Prostate gland (tissue), 2 donors: ENCODE data around the gene ZNF169.
"Not testable (repeated sequence)": the region's sequence is repeated elsewhere in the genome, so short reads cannot be mapped to it uniquely, and the experiment has no call there.

ENCODE experiments used
- CTCF ChIP-seq, 4 experiments: fragments of 200-600 bp in 2 of 4; fragments of 450-650 bp in 2 of 4; sonication (generic) in 2 of 4; IDR thresholded peaks; 1 replicate in 3 of 4; 2 replicates in 1 of 4; pipeline ENCODE4 v1.5.1; 2016 to 2019; ENCODE audit warnings: antibody characterized with exemption in 4 of 4, mild to moderate bottlenecking in 2 of 4, moderate library complexity in 2 of 4
- POLR2A ChIP-seq: fragments of 450-650 bp; IDR thresholded peaks from one replicate; pipeline ENCODE4 v1.6.1; 2016; ENCODE audit warnings: antibody characterized with exemption, mild to moderate bottlenecking

DNA sequence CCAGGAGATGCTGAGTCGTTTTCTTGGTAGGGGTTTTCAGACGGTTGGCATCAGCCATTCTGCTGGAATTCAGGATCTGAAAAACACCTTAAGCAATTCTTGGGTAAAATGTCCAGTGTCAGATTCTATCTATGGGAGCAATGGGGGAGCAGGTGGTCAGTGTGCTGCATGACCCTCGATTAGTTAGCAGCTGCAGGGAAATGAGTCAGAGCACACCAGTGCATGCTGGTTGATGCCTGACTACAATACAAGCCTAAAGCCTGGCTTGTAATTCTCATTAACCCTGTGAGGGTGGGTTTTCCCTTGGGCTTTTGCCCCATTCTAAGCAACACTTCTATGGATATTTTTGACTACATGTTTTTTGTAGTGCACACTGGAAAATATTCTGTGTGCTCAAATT lies 89.7 kb downstream of the ZNF169 start:
- not testable (repeated sequence) for TF ChIP-seq POLR2A; CTCF (IDR thresholded peaks at IDR 0.05)
